ENCODE results near the gene PRMT9.

The PRMT9 gene

DNA sequence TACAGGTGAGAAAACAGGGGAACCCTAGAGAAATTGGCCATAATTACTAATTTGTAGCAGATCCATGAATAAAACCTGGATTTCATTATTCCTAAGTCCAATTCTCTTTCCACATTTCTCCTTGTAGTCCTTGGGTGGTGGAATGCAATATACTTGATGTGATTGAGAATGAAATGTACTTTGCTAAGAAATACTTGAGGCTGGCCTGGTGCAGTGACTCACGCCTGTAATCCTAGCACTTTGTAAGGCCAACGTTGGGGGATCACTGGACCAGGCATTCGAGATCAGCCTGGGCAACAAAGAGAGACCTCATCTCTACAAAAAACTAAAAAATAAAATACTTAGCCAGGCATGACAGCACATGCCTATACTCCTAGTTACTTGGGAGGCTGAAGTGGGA lies 50.9 kb downstream of the PRMT9 start:
- Histone ChIP-seq H3K4me1 (ENCODE audit: control insufficient read depth, insufficient read depth, low read length) (no peaks in the 10 kb centered on the region), H3K27ac (ENCODE audit: low read depth, low read length) (no peak overlapping the region), H3K4me3 (ENCODE audit: low read length) (no peak overlapping the region), H3K36me3 (ENCODE audit: control insufficient read depth, insufficient read depth, low read length) (peaks cover 12% of the 10 kb centered on the region), H3K9ac (ENCODE audit: low read length) (no peak overlapping the region), H3K27me3 (ENCODE audit: control insufficient read depth, insufficient read depth, low read length) (no peaks in the 10 kb centered on the region)

- Histone ChIP-seq H3K27ac (ENCODE audit: low read depth, low read length) (no peak overlapping the region), H3K4me1 (ENCODE audit: control insufficient read depth, insufficient read depth, low read length) (no peaks in the 10 kb centered on the region), H3K36me3 (ENCODE audit: control insufficient read depth, insufficient read depth, low read length) (peaks cover 13% of the 10 kb centered on the region), H3K9ac (ENCODE audit: low read length) (no peak overlapping the region), H3K4me3 (ENCODE audit: low read length) (no peak overlapping the region), H3K27me3 (ENCODE audit: control insufficient read depth, insufficient read depth, low read length) (no peaks in the 10 kb centered on the region)
Observed at GRCh38 chr4:147629783-147630730, 53.9 kb downstream of the PRMT9 start.

GRCh38 chr4:147628415-147628814 lies 55.5 kb downstream of the PRMT9 start:
- Histone ChIP-seq H3K36me3 (ENCODE audit: control insufficient read depth, insufficient read depth, low read length) (peaks cover 5% of the 10 kb centered on the region), H3K4me1 (ENCODE audit: control insufficient read depth, insufficient read depth, low read length) (no peaks in the 10 kb centered on the region), H3K27ac (ENCODE audit: low read depth, low read length) (no peak overlapping the region), H3K9ac (ENCODE audit: low read length) (no peak overlapping the region), H3K27me3 (ENCODE audit: control insufficient read depth, insufficient read depth, low read length) (no peaks in the 10 kb centered on the region), H3K4me3 (ENCODE audit: low read length) (no peak overlapping the region)

DNA sequence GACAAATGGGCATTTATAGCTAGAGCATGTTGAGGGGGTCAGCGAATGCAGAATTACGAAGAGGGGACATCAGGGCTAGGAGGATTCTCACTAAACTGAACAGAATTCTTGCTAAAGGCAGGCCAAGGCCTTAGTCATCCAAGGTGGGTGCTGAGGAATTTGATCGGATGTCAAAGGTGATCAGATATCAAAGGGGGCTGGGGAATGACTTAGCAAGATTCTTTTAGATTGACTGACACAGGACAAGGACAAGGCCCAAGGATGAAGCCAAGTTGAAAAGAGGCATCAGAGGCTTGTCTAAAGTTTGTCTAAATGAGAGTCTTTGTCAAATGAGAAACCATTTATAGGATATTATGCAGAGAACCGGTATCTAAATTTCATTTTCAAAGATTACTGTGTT lies 57.1 kb downstream of the PRMT9 start:
- Histone ChIP-seq H3K4me1 (ENCODE audit: control insufficient read depth, insufficient read depth, low read length) (no peaks in the 10 kb centered on the region), H3K4me3 (ENCODE audit: low read length) (no peak overlapping the region), H3K27me3 (ENCODE audit: control insufficient read depth, insufficient read depth, low read length) (no peaks in the 10 kb centered on the region), H3K9ac (ENCODE audit: low read length) (no peak overlapping the region), H3K36me3 (ENCODE audit: control insufficient read depth, insufficient read depth, low read length) (peaks cover 5% of the 10 kb centered on the region), H3K27ac (ENCODE audit: low read depth, low read length) (no peak overlapping the region)

DNA sequence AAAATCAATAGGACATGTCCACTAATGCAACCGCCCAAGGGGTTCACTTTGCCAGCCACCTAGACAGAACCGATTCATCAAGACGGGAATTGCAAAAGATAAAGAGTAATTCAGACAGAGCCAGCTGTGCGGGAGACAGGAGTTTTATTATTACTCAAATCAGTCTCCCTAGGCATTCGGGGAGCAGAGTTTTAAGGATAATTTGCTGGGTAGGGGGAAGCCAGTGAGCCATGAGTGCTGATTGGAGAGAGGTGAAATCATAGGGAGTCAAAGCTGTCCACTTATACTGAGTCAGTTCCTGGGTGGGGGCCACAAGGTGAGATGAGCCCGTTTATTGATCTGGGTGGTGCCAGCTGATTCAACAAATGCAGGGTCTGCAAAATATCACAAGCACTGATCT lies 58.2 kb downstream of the PRMT9 start:
- H3K4me3 ChIP-seq (ENCODE audit: low read length), result no peak overlapping the region
- no peaks in the 10 kb centered on the region for H3K4me1 ChIP-seq (ENCODE audit: control insufficient read depth, insufficient read depth, low read length)
- H3K27ac ChIP-seq (ENCODE audit: low read depth, low read length), result no peak overlapping the region
- no peak overlapping the region for H3K9ac ChIP-seq (ENCODE audit: low read length)
- H3K36me3 ChIP-seq (ENCODE audit: control insufficient read depth, insufficient read depth, low read length), result peaks cover 5% of the 10 kb centered on the region
- no peaks in the 10 kb centered on the region for H3K27me3 ChIP-seq (ENCODE audit: control insufficient read depth, insufficient read depth, low read length)

- peaks cover 4% of the 10 kb centered on the region for H3K4me1 ChIP-seq (ENCODE audit: control insufficient read depth, insufficient read depth, low read length)
- no peak overlapping the region for H3K4me3 ChIP-seq (ENCODE audit: low read length)
- no peak overlapping the region for H3K27ac ChIP-seq (ENCODE audit: low read depth, low read length)
- H3K27me3 ChIP-seq (ENCODE audit: control insufficient read depth, insufficient read depth, low read length), result no peaks in the 10 kb centered on the region
- no peaks in the 10 kb centered on the region for H3K36me3 ChIP-seq (ENCODE audit: control insufficient read depth, insufficient read depth, low read length)
- H3K9ac ChIP-seq (ENCODE audit: low read length), result no peak overlapping the region
Observed at GRCh38 chr4:147620315-147620714, 63.6 kb downstream of the PRMT9 start.

DNA sequence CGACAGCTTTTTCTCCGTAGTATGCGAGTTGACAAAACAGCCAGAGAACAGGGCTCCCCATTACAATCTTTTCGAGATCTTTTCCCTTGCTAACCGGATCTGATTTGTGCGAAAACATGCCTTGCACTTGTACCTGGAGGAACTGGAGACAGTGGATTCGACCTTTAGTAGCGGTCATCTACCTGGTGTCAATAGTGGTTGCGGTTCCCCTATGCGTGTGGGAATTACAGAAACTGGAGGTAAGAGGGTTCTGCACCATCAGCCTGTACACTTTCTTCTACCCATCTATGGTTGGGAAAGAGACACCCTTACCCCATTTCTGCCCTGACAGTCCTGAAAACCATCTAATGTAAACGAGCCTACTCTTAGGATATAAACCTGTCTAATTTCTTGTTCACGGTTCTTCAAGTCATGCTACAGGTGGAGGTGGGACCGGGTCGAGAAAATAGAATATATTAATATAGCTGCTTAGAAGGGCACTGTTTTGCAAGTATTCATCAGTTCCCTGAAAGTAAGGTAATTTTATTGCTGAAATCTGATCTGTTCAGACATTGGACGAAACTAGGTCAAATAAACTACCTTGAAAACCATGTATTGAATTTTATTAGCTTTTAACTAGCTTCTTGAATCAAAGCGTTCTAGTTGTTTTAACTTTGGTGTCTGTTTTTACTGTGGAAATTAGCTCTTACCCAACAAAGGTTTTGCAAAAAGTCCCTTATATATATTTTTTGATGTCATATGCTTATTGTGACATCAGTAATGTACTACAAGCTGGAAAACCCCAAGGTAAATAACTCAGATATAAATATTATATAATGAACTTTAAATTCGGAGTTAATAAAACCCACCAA lies 65.9 kb downstream of the PRMT9 start:
- peak overlapping the region; percentile 76 for H3K9ac ChIP-seq (ENCODE audit: low read length)
- H3K27ac ChIP-seq (ENCODE audit: low read depth, low read length), result no peak overlapping the region
- peak overlapping the region; percentile 95 for H3K4me3 ChIP-seq (ENCODE audit: low read length)
- H3K4me1 ChIP-seq (ENCODE audit: control insufficient read depth, insufficient read depth, low read length), result peaks cover 4% of the 10 kb centered on the region
- no peaks in the 10 kb centered on the region for H3K36me3 ChIP-seq (ENCODE audit: control insufficient read depth, insufficient read depth, low read length)
- H3K27me3 ChIP-seq (ENCODE audit: control insufficient read depth, insufficient read depth, low read length), result no peaks in the 10 kb centered on the region

DNA sequence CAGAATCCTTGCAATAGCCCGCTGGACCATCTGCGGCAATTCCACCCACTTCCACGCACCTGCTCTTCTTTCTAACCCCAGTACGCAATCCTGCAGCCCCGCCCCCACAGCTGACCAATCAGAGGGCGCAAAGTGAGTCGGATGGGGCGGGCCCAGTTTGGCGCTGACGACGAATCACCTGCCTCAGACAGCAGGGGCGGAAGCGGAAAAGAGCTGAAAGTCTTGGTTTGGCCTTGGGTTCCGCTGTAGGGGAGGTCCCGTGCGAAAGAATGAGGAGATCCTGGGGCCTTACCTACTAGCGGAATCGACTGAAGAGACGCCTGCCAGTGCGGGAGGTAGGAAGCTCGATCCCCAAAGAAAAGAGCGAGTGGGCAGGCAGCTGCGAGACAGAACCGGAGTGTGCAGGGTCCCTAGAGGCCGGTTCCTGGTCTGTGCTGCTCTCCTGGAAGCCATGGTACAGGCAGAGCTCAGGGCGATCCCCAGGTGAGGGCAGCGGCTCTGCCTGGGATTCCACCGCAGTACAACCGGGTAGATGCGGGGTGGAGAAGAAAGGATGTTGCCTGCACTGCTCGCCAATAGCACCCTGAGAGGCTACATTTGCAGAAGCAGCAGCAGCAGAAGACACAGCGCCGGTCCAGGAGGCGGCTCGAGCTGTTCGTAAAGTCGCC lies 66.7 kb downstream of the PRMT9 start, which contains the start of gene TMEM184C:
TSS of gene TMEM184C (plus strand) at position 225 of the 668 bp plus-strand sequence. CDS start 560 bp downstream, outside the sequence.
- peak within 1 kb of the TSS; percentile 76 for H3K9ac ChIP-seq (ENCODE audit: low read length)
- H3K4me1 ChIP-seq (ENCODE audit: control insufficient read depth, insufficient read depth, low read length), result peaks cover 4% of the 10 kb centered on the region
- H3K36me3 ChIP-seq (ENCODE audit: control insufficient read depth, insufficient read depth, low read length), result no peaks in the 10 kb centered on the region
- H3K27ac ChIP-seq (ENCODE audit: low read depth, low read length), result peak within 1 kb of the TSS; percentile 73
- no peaks in the 10 kb centered on the region for H3K27me3 ChIP-seq (ENCODE audit: control insufficient read depth, insufficient read depth, low read length)
- H3K4me3 ChIP-seq (ENCODE audit: low read length), result peak within 1 kb of the TSS; percentile 95

DNA sequence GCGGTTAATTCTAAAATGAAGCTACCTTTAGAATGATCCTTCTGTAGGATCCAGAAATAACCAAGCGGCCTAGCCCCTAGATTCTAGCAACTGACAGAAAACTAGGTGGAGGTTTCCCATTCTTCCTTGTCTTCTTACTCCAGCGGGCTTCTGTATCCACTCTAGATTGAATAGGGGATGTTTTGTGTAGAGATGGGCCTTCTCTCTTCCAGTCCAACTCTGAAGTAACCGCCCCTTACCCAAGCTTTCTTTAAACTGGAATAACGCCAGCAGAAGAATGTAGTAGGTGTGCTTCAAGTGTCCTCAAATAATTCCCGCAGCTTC lies 67.2 kb downstream of the PRMT9 start:
- peaks cover 4% of the 10 kb centered on the region for H3K4me1 ChIP-seq (ENCODE audit: control insufficient read depth, insufficient read depth, low read length)
- H3K27ac ChIP-seq (ENCODE audit: low read depth, low read length), result no peak overlapping the region
- no peaks in the 10 kb centered on the region for H3K27me3 ChIP-seq (ENCODE audit: control insufficient read depth, insufficient read depth, low read length)
- H3K4me3 ChIP-seq (ENCODE audit: low read length), result peak overlapping the region; percentile 95
- no peaks in the 10 kb centered on the region for H3K36me3 ChIP-seq (ENCODE audit: control insufficient read depth, insufficient read depth, low read length)
- no peak overlapping the region for H3K9ac ChIP-seq (ENCODE audit: low read length)

GRCh38 chr4:147610686-147611085 lies 73.3 kb downstream of the PRMT9 start:
- no peak overlapping the region for H3K4me3 ChIP-seq (ENCODE audit: low read length)
- H3K9ac ChIP-seq (ENCODE audit: low read length), result no peak overlapping the region
- H3K27ac ChIP-seq (ENCODE audit: low read depth, low read length), result no peak overlapping the region
- H3K4me1 ChIP-seq (ENCODE audit: control insufficient read depth, insufficient read depth, low read length), result no peaks in the 10 kb centered on the region
- no peaks in the 10 kb centered on the region for H3K36me3 ChIP-seq (ENCODE audit: control insufficient read depth, insufficient read depth, low read length)
- no peaks in the 10 kb centered on the region for H3K27me3 ChIP-seq (ENCODE audit: control insufficient read depth, insufficient read depth, low read length)

- Histone ChIP-seq H3K9ac (ENCODE audit: low read length) (no peak overlapping the region), H3K36me3 (ENCODE audit: control insufficient read depth, insufficient read depth, low read length) (no peaks in the 10 kb centered on the region), H3K27ac (ENCODE audit: low read depth, low read length) (no peak overlapping the region), H3K27me3 (ENCODE audit: control insufficient read depth, insufficient read depth, low read length) (no peaks in the 10 kb centered on the region), H3K4me3 (ENCODE audit: low read length) (no peak overlapping the region), H3K4me1 (ENCODE audit: control insufficient read depth, insufficient read depth, low read length) (no peaks in the 10 kb centered on the region)
Observed at GRCh38 chr4:147607471-147607870, 76.5 kb downstream of the PRMT9 start.

GRCh38 chr4:147605499-147605898 lies 78.5 kb downstream of the PRMT9 start:
- H3K9ac ChIP-seq (ENCODE audit: low read length), result no peak overlapping the region
- no peak overlapping the region for H3K4me3 ChIP-seq (ENCODE audit: low read length)
- no peak overlapping the region for H3K27ac ChIP-seq (ENCODE audit: low read depth, low read length)

More at GRCh38 chr4:147605499-147605898, 78.5 kb downstream of the PRMT9 start:
- Histone ChIP-seq H3K36me3 (ENCODE audit: control insufficient read depth, insufficient read depth, low read length) (no peaks in the 10 kb centered on the region), H3K27me3 (ENCODE audit: control insufficient read depth, insufficient read depth, low read length) (no peaks in the 10 kb centered on the region), H3K4me1 (ENCODE audit: control insufficient read depth, insufficient read depth, low read length) (no peaks in the 10 kb centered on the region)
